ENCODE data around the gene DST. TPM values are rescaled to one million over a fixed set of nuclear protein-coding genes. Genes with fewer than 3 reads are reported as not detected.

DST gene
- polyA plus RNA-seq, 5 donors = 369 to 685 (median 536) TPM

DNA sequence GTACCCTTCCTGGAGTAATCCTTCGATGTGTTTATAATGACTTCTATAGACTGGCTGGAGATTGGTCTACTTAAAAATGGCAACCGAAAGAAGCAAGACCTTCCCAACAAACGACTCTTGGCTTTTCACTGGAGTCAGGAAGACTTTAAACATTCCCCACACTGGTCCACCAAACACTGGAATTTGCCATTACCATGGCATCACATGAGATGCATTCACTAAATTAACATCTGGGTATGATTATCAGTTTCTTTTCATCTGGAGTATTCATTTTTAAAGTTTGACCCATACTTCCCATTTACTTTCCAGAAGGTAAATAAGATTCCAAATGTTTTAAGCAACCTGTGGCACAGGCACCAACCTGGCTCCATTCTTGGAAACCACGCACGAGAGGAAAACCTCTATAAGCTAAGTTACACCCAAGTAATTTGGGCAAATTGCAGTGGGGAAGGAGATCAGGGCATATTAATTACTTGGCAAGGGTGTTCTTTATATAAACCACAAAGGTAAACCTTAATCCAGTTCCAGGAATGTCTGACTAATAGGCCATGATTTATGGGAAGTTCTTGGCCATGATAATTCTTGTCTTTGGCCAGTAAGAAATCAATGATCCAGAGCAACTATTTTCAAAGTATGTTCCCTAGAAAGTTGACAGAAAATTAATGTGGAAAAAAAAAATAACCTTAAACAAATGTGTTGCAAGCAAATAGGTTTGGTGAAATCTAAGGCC, 205.4 kb downstream of the DST start:
- no peak for DNase-seq

DNA sequence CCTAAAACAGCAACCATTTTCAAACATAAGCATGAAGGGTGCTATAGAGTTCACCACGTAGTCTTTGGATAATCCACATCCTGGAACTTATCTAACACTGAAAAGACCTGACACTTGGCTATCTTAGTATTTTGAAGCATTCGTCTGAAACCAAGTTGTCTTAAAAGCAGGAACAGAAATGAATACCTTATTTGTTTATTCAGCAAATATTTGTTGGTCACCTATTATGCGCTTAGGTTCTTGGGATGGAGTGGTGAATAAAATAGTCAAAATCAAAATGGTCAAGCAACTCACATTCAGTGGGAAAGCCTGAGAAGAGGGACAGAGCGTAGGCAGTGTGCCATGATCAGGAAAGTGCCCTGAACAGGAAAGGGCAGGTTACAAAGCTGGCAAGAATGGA, 206.9 kb downstream of the DST start:
- no peak for DNase-seq

DNA sequence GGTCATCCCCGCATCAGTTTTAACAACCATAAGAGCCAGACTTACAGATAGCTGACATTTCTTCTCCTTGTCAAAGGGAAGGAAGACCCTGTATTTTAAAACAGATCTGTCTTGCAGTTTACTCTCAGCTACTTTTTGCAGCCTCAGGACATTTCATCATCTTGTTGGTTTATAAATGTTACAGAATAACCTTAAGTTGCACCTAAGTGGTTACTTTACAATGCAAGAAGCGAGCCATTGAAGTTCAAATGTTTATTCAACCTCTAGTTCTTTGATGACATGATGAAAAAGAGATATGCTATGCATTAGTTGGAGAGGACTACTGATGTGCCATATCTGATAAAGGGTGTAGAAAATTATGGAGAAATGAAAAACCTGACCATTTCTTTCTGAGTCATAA, 207.4 kb downstream of the DST start:
- DNase-seq = no peak

DNA sequence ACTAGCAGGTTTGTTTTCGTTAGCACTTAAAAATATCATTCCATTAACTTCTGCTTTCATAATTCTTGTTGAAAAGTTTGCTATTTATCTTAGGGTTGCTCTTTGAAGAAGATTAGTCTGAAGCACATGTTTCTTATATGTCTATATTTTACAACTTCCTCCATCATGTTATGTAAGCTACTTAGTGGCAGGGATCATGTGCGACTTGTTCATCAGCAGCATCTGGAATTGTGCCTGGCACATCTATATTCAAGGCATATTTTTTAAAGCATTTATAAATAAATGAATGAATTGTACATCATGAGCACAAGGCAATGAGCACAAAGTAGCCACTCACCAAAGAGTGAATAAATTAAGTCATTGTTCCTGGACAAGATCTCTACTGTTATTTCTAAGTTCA, 208.1 kb downstream of the DST start:
- no peak for DNase-seq

DNA sequence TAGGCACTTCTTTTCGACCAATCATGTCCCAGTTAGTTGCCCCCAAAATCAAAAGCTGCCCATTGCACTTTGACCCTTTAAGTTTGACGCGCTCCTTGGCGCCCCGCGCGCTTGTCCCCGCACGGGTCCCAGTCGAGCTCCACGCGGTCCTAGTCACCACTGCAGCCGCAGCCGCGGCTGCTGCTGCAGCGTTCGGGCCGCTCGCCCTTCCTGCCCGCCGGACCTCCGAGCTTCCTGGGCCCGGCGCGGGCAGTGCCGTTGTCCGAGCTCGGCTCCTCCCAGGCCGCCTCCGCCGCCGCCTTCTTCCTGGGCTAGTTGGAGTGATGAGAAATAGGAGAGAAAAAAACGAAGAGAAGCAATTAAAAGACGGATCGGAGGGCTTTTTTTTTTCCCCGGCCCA, 209.6 kb downstream of the DST start:
- DNase-seq = no peak

DNA sequence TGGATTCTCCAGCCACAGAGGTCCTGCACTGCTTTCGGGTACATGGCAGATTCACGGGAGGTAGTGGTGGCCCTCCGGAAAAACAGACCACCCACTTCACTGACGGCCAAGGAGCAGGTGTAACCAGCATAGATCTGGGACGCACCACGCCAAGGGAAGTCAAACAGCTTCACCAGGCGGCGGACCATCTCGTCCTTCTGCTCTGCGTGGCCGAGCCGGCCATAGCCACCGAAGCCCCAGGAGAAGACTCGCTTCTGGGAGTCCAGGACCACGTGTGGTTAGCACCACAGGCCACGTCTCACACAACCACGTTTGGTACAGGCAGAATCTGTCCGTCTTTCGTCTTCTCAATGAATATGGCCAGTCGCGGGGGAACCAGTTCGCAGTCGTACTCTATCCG, 210.5 kb downstream of the DST start:
- no peak for DNase-seq

DNA sequence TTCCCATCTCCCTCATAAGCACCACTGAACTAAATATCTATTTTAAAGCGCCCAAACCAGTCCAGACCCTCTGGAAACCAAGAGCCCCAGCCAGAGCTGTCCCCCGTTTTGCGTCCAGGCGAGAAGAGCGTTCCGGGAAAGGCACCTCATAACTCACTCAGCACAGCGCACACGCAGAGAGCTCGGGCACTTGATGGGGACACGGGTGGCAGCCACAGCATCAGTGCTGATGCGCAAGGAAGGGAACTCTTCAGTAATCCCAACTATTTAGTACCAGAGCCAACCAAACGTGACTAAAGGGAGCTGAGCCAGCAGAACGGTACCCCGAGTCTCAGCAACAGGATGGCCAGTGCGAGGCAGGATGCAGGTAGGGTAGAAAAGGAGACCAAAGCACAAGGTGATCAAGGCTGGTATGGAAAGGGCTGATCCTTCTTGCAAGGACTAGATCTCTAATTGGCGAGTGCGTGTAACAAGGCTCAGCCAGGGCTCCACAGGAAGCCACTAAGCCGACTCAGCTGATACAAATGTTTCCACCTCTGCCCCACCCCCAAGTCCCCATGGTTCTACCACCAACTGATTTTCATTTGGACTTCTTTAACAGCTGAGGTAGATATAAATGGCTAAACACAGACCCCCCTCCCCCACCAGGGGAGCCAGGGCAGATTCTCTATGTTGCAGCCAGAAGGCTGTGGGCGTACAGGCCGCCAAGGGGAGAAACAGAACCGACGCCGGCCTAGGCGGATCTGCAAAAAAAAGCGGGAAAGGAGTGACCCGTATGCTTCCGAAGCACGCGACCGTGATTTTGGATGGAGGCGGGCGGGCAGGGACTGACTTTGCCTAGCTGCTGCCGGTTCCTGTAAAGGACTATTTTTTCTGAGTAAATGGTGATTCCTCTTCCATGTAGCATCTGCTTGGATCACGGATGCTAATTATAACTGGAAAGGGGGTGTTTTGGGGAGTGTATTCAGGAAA, 211.8 kb downstream of the DST start:
- DNase-seq = no peak

DNA sequence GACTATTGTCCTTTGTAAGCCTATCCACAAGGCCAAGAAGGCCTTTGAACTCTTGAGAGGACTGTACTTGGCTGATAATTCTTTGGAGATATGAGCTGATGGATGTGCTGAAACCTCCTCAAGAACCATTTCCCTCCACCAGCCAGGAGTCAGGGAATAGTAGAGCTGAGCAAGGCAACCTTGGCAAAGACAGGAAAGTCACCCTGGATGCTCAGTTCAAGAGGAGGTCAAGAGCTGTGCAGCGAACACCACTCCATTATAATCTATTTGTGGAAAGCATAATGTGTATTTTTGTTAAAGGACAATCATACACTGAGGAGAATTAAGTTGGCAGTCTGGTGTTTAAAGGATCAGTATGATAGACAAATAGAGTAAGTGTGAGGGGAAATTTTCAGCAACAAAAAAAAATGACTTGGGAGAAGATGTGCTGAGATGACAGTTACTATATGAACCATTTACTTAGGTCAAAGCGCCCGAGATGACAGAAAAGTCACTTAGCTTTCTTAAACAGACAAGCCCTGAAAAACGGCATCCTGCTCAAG, 218.1 kb downstream of the DST start:
- no peak for DNase-seq

DNA sequence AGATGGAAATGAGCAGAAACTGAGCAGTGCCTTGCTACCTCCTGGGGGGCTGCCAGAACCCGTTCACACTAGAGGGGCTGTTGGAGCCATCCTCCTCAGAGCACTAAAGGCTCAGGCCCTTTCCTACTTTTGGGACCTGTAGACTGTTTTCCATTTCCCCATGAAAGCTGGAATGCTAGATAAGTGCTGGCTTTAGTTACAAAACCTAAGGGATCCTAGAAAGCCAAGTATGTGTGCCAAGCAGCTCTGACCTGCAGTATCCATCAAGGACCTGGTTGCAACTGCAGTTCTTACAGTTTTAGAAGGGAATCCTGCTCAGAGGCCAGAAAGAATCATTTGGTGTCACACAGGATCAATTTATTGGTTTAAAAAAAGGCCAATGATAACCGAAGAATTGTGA, 218.6 kb downstream of the DST start:
- no peak for DNase-seq

DNA sequence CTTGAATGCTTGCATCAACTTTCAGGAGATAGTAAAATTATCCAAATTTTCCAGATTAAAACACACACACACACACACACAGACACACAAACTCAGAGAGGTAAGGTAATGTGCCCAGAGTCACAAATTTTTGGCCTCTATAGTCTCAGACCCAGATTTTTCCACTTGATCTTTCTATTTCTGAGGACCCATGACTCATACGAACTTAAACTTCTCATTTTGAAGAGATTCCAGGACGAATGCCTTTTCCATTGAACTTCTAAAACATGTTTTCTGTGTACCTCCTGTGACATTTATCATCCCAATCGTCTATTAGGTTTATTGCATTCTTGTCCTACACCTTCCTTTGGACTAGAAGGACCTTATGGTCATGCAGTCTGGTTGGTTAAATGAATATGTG, 222.4 kb downstream of the DST start:
- DNase-seq = no peak

DNA sequence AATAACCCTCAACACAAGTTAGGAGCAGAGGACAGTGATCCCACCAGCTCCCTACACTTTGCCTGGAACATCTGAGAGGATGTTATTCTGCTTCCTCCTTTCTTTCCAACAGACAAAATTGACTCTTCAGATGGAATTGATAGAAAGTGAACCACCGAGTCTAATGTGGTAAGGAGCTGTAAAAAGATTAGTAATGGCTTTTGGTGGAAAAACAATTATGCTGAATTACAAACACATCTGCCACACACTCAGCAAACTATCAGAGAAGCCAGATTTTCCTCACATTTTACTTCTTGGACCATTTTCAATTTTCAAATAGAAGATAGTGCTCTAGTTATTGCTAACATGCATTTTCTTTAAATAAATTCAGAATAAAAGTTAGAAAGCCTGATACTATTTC, 223.5 kb downstream of the DST start:
- peak in 1 of 2 donors; percentile 27 for DNase-seq

DNA sequence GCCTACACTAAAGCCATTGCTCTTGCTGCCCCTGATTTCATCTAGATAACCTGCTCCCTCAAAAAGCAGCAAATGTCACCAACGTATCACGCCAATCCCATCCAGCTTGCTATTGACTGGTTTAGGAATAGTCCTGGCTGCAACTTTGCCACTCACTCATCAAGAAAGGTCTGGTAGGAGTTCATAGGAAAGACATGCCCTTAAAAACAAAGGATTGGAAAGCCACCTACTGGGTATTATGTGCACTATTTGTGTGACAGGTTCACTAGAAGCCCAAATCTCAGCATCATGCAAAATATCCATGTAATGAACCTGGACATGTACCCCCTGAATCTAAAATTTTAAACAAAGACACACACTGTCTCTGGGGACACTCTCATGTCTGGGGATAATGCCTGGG, 224.9 kb downstream of the DST start:
- no peak for DNase-seq

DNA sequence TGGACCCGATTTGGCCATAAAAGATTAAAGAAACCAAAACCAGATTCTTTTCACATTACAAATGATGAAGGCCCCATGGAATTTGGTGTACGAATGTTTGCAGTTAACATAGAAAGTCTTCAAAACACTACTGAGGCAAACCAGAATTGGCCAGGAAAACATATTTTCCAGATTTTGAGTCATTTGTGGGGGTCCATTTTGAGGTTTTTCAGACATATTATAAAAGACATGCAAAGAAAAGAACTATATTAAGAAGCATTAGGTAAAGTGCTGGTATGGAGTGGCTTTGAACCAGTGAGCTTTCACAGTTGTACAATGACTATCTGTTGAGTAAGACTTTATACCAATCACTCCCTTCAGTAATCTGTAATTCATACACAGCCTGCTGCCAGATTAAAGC, 226.4 kb downstream of the DST start:
- peak in 1 of 2 donors; percentile 14 for DNase-seq

DNA sequence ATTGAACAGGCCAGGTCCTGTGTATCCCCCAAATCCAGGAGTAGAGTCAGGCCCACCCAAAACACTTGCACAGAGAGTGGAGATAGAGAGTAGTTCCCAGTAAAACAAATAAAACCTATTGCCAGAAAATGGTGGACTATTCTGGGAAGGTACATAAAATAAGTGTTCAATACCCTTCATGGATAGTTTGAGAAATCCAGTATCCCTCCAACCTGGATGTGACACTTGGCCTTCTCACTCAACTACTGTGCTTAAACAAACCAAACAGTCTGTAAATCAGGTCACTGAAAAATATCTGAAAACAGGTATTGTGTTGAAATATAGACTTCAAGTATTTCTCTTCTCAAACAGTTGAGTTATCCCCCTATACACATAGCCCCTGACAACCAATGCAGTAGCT, 233.7 kb downstream of the DST start:
- no peak for DNase-seq
